ENCODE measurements around the gene USP25.

Gene USP25

GRCh38 chr21:15706696-15707095 lies 23.1 kb upstream of the USP25 start:
- Histone ChIP-seq H3K36me3 (ENCODE audit: control insufficient read depth in 1 of 2, insufficient read depth in 2 of 2, low read length in 2 of 2) (no peaks in the 10 kb centered on the region), H3K4me3 (ENCODE audit: low read depth in 1 of 2, low read length in 2 of 2) (no peak overlapping the region), H3K27me3 (ENCODE audit: low read depth, low read length) (no peaks in the 10 kb centered on the region), H3K9me3 (ENCODE audit: control insufficient read depth in 1 of 2, low read length in 2 of 2) (peaks cover 0 to 6% of the 10 kb centered on the region in 2 donors), H3K27ac (ENCODE audit: low read length) (no peak overlapping the region), H3K4me1 (ENCODE audit: control insufficient read depth in 1 of 2, insufficient read depth in 2 of 2, low read length in 2 of 2) (no peaks in the 10 kb centered on the region)

GRCh38 chr21:15713412-15713811 lies 16.4 kb upstream of the USP25 start:
- Histone ChIP-seq H3K27ac (ENCODE audit: low read length) (no peak overlapping the region), H3K36me3 (ENCODE audit: control insufficient read depth in 1 of 2, insufficient read depth in 2 of 2, low read length in 2 of 2) (no peaks in the 10 kb centered on the region), H3K4me1 (ENCODE audit: control insufficient read depth in 1 of 2, insufficient read depth in 2 of 2, low read length in 2 of 2) (no peaks in the 10 kb centered on the region), H3K9me3 (ENCODE audit: control insufficient read depth in 1 of 2, low read length in 2 of 2) (no peaks in the 10 kb centered on the region), H3K27me3 (ENCODE audit: low read depth, low read length) (no peaks in the 10 kb centered on the region), H3K4me3 (ENCODE audit: low read depth in 1 of 2, low read length in 2 of 2) (no peak overlapping the region)

GRCh38 chr21:15718711-15719110 lies 11.1 kb upstream of the USP25 start:
- no peaks in the 10 kb centered on the region for H3K4me1 ChIP-seq (ENCODE audit: control insufficient read depth in 1 of 2, insufficient read depth in 2 of 2, low read length in 2 of 2)

GRCh38 chr21:15719976-15720375 lies 9.8 kb upstream of the USP25 start:
- Histone ChIP-seq H3K4me1 (ENCODE audit: control insufficient read depth in 1 of 2, insufficient read depth in 2 of 2, low read length in 2 of 2) (no peaks in the 10 kb centered on the region), H3K4me3 (ENCODE audit: low read depth in 1 of 2, low read length in 2 of 2) (no peak overlapping the region), H3K27me3 (ENCODE audit: low read depth, low read length) (no peaks in the 10 kb centered on the region), H3K27ac (ENCODE audit: low read length) (no peak overlapping the region), H3K36me3 (ENCODE audit: control insufficient read depth in 1 of 2, insufficient read depth in 2 of 2, low read length in 2 of 2) (no peaks in the 10 kb centered on the region), H3K9me3 (ENCODE audit: control insufficient read depth in 1 of 2, low read length in 2 of 2) (peaks cover 0 to 3% of the 10 kb centered on the region in 2 donors)

More at GRCh38 chr21:15718711-15719110, 11.1 kb upstream of the USP25 start:
- Histone ChIP-seq H3K27me3 (ENCODE audit: low read depth, low read length) (no peaks in the 10 kb centered on the region), H3K4me3 (ENCODE audit: low read depth in 1 of 2, low read length in 2 of 2) (no peak overlapping the region), H3K9me3 (ENCODE audit: control insufficient read depth in 1 of 2, low read length in 2 of 2) (peaks cover 0 to 3% of the 10 kb centered on the region in 2 donors), H3K36me3 (ENCODE audit: control insufficient read depth in 1 of 2, insufficient read depth in 2 of 2, low read length in 2 of 2) (no peaks in the 10 kb centered on the region), H3K27ac (ENCODE audit: low read length) (no peak overlapping the region)

- Histone ChIP-seq H3K27ac (ENCODE audit: low read length) (no peak overlapping the region), H3K4me1 (ENCODE audit: control insufficient read depth in 1 of 2, insufficient read depth in 2 of 2, low read length in 2 of 2) (no peaks in the 10 kb centered on the region), H3K9me3 (ENCODE audit: control insufficient read depth in 1 of 2, low read length in 2 of 2) (peaks cover 0 to 3% of the 10 kb centered on the region in 2 donors), H3K4me3 (ENCODE audit: low read depth in 1 of 2, low read length in 2 of 2) (no peak overlapping the region), H3K36me3 (ENCODE audit: control insufficient read depth in 1 of 2, insufficient read depth in 2 of 2, low read length in 2 of 2) (no peaks in the 10 kb centered on the region), H3K27me3 (ENCODE audit: low read depth, low read length) (no peaks in the 10 kb centered on the region)
These were observed 7.0 kb upstream of the USP25 start for GRCh38 chr21:15722591-15723324.

GRCh38 chr21:15725949-15726348 lies 3.8 kb upstream of the USP25 start:
- no peaks in the 10 kb centered on the region for H3K36me3 ChIP-seq (ENCODE audit: control insufficient read depth in 1 of 2, insufficient read depth in 2 of 2, low read length in 2 of 2)
- H3K27me3 ChIP-seq (ENCODE audit: low read depth, low read length), result no peaks in the 10 kb centered on the region
- H3K27ac ChIP-seq (ENCODE audit: low read length), result no peak overlapping the region
- H3K4me1 ChIP-seq (ENCODE audit: control insufficient read depth in 1 of 2, insufficient read depth in 2 of 2, low read length in 2 of 2), result no peaks in the 10 kb centered on the region
- H3K4me3 ChIP-seq (ENCODE audit: low read depth in 1 of 2, low read length in 2 of 2), result no peak overlapping the region
- H3K9me3 ChIP-seq (ENCODE audit: control insufficient read depth in 1 of 2, low read length in 2 of 2), result peaks cover 0 to 3% of the 10 kb centered on the region in 2 donors

GRCh38 chr21:15728046-15728445 lies 1.7 kb upstream of the USP25 start:
- no peak overlapping the region for H3K27ac ChIP-seq (ENCODE audit: low read length)
- H3K36me3 ChIP-seq (ENCODE audit: control insufficient read depth in 1 of 2, insufficient read depth in 2 of 2, low read length in 2 of 2), result no peaks in the 10 kb centered on the region
- H3K9me3 ChIP-seq (ENCODE audit: control insufficient read depth in 1 of 2, low read length in 2 of 2), result no peaks in the 10 kb centered on the region
- H3K27me3 ChIP-seq (ENCODE audit: low read depth, low read length), result no peaks in the 10 kb centered on the region
- no peak overlapping the region for H3K4me3 ChIP-seq (ENCODE audit: low read depth in 1 of 2, low read length in 2 of 2)
- peaks cover 0 to 10% of the 10 kb centered on the region in 2 donors for H3K4me1 ChIP-seq (ENCODE audit: control insufficient read depth in 1 of 2, insufficient read depth in 2 of 2, low read length in 2 of 2)

GRCh38 chr21:15729346-15729673 lies 472 bp upstream of the USP25 start:
- H3K27me3 ChIP-seq (ENCODE audit: low read depth, low read length), result no peaks in the 10 kb centered on the region
- no peaks in the 10 kb centered on the region for H3K36me3 ChIP-seq (ENCODE audit: control insufficient read depth in 1 of 2, insufficient read depth in 2 of 2, low read length in 2 of 2)
- H3K27ac ChIP-seq (ENCODE audit: low read length), result peak overlapping the region; percentile 72
- peak overlapping the region; percentile 65 to 69 for H3K4me3 ChIP-seq (ENCODE audit: low read depth in 1 of 2, low read length in 2 of 2)
- no peaks in the 10 kb centered on the region for H3K9me3 ChIP-seq (ENCODE audit: control insufficient read depth in 1 of 2, low read length in 2 of 2)
- peaks cover 0 to 19% of the 10 kb centered on the region in 2 donors for H3K4me1 ChIP-seq (ENCODE audit: control insufficient read depth in 1 of 2, insufficient read depth in 2 of 2, low read length in 2 of 2)

GRCh38 chr21:15730484-15731242 lies 881 bp downstream of the USP25 start:
- no peaks in the 10 kb centered on the region for H3K36me3 ChIP-seq (ENCODE audit: control insufficient read depth in 1 of 2, insufficient read depth in 2 of 2, low read length in 2 of 2)
- H3K4me1 ChIP-seq (ENCODE audit: control insufficient read depth in 1 of 2, insufficient read depth in 2 of 2, low read length in 2 of 2), result peaks cover 3 to 19% of the 10 kb centered on the region in 2 donors
- peak overlapping the region; percentile 82 to 90 for H3K4me3 ChIP-seq (ENCODE audit: low read depth in 1 of 2, low read length in 2 of 2)
- H3K9me3 ChIP-seq (ENCODE audit: control insufficient read depth in 1 of 2, low read length in 2 of 2), result no peaks in the 10 kb centered on the region
- no peaks in the 10 kb centered on the region for H3K27me3 ChIP-seq (ENCODE audit: low read depth, low read length)
- peak overlapping the region; percentile 90 for H3K27ac ChIP-seq (ENCODE audit: low read length)

GRCh38 chr21:15731243-15731613 lies 1.4 kb downstream of the USP25 start:
- Histone ChIP-seq H3K4me1 (ENCODE audit: control insufficient read depth in 1 of 2, insufficient read depth in 2 of 2, low read length in 2 of 2) (peaks cover 3 to 22% of the 10 kb centered on the region in 2 donors), H3K4me3 (ENCODE audit: low read depth in 1 of 2, low read length in 2 of 2) (peak overlapping the region; percentile 82 to 90), H3K36me3 (ENCODE audit: control insufficient read depth in 1 of 2, insufficient read depth in 2 of 2, low read length in 2 of 2) (no peaks in the 10 kb centered on the region), H3K27me3 (ENCODE audit: low read depth, low read length) (no peaks in the 10 kb centered on the region), H3K9me3 (ENCODE audit: control insufficient read depth in 1 of 2, low read length in 2 of 2) (no peaks in the 10 kb centered on the region), H3K27ac (ENCODE audit: low read length) (peak overlapping the region; percentile 90)

GRCh38 chr21:15732290-15732995 lies 2.7 kb downstream of the USP25 start:
- H3K4me1 ChIP-seq (ENCODE audit: control insufficient read depth in 1 of 2, insufficient read depth in 2 of 2, low read length in 2 of 2), result peaks cover 3 to 23% of the 10 kb centered on the region in 2 donors
- H3K4me3 ChIP-seq (ENCODE audit: low read depth in 1 of 2, low read length in 2 of 2), result peak overlapping the region; percentile 82 to 90
- H3K27me3 ChIP-seq (ENCODE audit: low read depth, low read length), result no peaks in the 10 kb centered on the region
- no peaks in the 10 kb centered on the region for H3K36me3 ChIP-seq (ENCODE audit: control insufficient read depth in 1 of 2, insufficient read depth in 2 of 2, low read length in 2 of 2)
- no peaks in the 10 kb centered on the region for H3K9me3 ChIP-seq (ENCODE audit: control insufficient read depth in 1 of 2, low read length in 2 of 2)
- H3K27ac ChIP-seq (ENCODE audit: low read length), result peak overlapping the region; percentile 56

Measured in muscle layer of duodenum (tissue), 2 donors.